Peyer's patch (tissue), 4 donors: Measurements from ENCODE around the gene TBC1D30.

ENCODE experiments used
- POLR2A ChIP-seq, 2 donors: fragments of 450-650 bp; IDR thresholded peaks; one replicate each; pipeline ENCODE4 v1.5.1; 2017; ENCODE audit warnings: antibody characterized with exemption in 2 of 2, mild to moderate bottlenecking in 2 of 2, moderate library complexity in 2 of 2
- TF ChIP-seq, protein P1 (sequence below), 6 experiments: fragments of 450-650 bp in 4 of 6; fragments of 200-600 bp in 2 of 6; sonication (generic) in 1 of 6; IDR thresholded peaks; one replicate each; pipeline ENCODE4 v1.5.1; 2017 to 2019; ENCODE audit warnings: antibody characterized with exemption in 6 of 6, mild to moderate bottlenecking in 3 of 6, moderate library complexity in 1 of 6

DNA sequence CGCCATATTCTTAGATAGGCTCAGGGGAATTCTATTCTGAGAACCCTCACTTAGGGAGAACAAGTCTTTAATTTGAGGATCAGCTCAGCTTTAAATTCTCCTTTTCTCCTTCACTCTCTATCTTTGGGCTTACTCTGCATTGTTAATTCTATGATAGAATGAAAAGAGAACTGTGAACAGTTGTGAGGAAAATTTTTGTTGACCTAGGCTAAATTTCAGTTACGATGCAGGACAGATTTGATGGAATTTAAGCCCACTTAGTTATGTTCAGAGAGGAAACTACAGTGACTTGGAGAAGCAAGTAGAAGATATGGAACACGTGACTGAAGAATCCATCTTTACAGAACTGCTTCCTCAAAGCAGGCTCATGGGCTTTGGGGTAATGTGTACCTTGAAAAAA lies 82.7 kb downstream of the TBC1D30 start:
- TF ChIP-seq, protein P1, sequence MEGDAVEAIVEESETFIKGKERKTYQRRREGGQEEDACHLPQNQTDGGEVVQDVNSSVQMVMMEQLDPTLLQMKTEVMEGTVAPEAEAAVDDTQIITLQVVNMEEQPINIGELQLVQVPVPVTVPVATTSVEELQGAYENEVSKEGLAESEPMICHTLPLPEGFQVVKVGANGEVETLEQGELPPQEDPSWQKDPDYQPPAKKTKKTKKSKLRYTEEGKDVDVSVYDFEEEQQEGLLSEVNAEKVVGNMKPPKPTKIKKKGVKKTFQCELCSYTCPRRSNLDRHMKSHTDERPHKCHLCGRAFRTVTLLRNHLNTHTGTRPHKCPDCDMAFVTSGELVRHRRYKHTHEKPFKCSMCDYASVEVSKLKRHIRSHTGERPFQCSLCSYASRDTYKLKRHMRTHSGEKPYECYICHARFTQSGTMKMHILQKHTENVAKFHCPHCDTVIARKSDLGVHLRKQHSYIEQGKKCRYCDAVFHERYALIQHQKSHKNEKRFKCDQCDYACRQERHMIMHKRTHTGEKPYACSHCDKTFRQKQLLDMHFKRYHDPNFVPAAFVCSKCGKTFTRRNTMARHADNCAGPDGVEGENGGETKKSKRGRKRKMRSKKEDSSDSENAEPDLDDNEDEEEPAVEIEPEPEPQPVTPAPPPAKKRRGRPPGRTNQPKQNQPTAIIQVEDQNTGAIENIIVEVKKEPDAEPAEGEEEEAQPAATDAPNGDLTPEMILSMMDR (IDR thresholded peaks at IDR 0.05) = no peak
- no peak for TF ChIP-seq POLR2A (IDR thresholded peaks at IDR 0.05)
